ENCODE data around the gene GPR87.
A peak's percentile ranks its signal among the peaks of the same experiment; 100 is the strongest.

The GPR87 gene

DNA sequence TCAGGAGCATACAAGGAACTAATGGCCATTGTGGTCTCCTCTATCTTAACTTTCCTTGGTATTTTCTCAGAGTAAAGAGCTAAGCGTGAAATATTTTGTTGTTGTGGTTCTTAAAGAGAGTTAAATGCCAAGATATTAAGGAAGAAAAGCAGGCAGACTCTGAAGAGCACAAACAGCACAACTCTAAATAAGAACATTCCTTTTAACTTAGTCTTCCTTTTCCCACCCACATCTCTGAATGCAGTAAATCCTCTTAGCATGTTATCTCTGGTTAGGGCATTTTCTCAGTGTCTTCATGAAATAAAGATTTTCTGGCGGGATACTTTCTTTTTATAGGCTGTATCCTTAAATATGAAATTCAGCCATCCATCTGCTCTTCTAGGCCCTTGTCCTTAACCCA, 1.5 kb downstream of the GPR87 start:
- no peak for DNase-seq

DNA sequence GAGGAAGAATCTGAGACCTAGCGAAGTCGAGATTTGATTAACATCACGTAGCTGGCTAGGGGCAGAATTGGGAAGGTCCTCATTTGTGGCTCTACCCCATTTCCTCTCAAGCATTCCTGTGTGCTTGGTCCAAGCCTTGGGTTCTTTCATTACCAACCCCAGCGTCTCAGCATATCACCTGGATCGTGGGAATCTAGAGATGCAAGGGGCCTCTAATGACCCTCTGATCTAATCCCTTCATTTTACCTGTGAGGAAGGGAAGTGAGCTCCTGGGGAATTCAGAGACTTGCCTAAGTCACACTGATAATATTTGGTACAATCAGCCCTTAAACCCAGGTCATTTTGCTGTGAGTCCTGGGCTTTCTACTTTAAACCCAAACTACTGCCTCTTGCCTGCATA, 2.0 kb downstream of the GPR87 start:
- no peak for DNase-seq

DNA sequence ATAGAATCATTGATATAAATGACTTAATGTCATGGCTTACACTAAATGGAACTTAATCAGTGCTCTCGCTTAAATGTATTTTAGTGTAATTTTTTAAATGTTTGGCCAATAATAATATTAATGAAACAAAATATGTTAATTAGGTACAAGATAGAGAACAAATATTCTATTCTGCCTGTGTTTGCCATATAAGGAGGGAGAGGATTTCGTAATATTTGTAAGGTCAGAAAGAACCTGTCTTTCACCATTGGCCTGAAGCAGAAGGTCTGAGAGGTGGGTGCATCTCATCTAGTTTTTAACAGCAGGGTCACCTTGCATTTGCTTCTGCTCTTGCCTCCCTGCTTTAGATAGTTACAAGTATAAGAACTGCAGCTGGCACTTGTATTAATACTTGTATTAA, 2.5 kb downstream of the GPR87 start:
- DNase-seq: no peak

DNA sequence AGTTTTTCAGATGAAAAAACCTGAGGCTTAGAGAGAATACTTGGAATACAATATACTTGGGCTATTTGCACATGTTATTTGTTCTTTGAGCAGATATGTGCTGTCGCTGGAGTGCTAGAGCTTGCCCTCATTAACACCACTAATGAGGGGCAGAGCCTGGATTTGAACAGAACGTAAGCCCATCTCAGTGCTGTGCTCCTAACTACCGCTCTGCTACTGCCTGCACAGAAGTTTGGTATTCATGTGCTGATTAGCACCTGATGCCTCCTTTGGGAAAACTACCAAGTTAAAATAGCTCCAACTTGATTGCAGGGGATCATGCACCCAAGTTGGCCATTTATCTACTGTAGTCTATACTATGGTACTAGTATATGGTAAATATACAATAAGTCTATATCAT, 3.6 kb downstream of the GPR87 start:
- DNase-seq: no peak

DNA sequence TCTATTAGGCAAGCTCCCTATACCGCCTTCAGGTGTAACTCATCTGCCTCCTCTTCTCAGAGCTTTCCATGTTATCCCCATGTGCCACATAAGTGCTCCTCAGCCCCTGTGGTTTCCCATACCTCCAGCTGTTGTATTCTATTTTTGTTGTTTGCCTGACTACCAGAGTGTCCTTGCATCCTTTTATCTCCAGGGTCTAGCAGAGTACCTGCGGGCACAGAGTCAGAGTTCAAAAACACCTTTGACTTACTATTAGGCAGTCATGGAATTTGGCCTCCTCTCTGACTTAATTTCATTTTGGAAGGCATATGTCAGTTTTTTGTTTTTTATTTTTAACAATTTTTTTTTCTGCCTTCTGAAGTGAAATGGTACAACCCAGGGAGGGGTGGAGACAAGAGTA, 7.1 kb downstream of the GPR87 start:
- no peak for DNase-seq

DNA sequence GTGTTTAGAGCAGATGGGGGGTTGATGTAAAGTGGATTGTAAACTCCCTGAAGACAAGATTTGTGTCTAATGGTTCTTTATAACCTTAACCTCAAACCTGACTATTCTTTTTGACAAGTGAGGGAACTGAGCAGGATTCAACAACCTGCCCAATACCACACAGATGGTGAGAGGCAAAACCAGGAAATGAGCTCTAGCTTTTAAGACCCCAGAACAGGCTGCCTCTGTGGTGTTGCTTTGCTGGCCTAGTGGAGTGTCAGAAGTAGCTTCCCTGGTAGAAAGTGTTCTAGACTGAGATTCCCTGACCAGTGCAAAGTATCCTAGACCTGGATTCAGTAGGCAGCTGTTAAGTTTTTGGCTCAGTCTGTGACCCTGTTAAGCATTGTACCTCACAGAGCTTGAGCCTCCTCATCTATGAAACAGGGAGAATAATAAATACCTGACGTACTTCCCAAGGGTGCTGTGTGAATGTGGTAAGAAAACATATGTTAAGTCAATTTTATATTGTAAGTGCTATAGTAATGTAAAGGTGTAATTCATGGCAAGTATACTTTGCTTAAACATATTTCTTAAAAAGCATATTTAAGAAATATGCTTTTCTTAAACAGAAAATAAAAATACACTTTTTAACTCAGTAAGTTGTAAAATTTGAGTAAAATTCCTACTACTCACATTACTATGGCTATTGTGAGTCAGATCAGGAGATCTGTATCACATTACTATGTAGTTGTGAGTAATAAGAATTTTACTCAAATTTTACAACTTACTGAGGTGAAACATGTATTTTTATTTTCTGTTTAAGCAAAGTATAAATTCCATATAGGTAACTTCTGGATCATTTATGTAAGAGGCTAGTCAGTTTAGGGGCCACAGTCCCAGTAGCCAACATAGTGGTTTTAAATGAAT, 8.8 kb downstream of the GPR87 start:
- no peak for DNase-seq

DNA sequence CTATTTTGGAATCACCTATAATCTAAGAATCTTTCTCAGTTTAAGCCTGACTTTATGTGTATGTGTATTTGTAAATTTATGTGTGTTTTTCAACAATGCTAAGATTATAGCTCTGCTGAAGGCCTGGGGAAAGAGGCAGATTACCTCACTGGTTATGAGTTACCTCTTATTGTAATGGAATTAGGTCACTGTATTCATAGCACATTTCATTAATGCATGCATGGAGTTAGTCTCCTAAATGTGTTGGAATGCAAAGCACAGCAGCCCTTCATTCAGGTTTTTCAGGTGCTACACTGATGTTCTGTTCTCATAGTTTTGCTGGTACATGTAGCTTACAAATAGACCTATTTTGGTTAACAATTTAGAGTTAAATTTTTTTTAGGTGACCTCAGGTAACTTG, 9.5 kb downstream of the GPR87 start:
- DNase-seq: no peak

DNA sequence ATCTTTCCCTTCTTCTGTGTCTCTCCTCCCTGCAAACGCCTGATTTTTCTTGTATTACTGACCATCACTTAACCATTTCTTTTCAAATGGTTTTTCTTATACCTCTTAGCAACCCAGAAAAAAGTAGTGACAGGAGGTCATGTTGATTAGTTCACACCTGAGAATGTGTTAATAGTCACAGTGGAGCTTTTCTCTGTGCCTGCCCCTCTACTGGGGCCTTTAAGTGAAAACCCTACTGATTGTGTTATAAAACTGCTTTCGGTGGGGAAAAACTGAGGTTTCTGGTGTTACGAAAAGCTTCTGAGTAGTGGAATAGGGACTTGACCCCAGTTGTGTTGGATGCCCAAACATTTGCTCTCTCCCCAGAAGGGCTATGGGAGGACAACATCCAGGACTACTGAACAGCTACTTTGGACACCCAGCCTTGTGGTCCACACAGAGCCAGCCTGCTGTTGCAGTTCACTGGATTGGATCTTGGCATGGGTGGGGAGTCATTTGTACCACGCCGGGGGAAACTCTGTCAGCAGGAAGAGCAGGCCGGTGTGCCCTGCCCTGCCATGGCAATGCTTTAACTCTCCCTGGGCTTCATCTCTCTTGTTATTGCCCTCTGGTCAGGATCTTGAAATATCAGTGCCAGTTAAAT, 10.3 kb downstream of the GPR87 start:
- no peak for DNase-seq

DNA sequence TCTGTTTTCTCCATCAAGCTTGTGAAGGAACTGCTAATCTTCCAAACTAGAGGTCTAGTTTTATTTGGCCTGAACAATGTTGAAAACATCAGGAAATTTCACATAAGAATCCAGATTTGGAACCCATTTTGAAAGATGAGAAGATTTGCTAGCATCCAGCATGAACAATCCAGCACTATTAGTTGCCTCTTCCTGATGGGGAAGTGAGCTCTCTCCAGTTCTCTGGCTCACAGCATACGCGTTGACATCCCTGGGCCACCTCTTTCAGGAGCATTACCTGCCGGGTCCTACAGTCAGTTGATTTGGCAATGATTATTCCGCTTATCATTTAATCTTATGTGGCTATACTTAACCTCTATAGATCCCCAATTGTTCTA, 10.9 kb downstream of the GPR87 start:
- DNase-seq: no peak

DNA sequence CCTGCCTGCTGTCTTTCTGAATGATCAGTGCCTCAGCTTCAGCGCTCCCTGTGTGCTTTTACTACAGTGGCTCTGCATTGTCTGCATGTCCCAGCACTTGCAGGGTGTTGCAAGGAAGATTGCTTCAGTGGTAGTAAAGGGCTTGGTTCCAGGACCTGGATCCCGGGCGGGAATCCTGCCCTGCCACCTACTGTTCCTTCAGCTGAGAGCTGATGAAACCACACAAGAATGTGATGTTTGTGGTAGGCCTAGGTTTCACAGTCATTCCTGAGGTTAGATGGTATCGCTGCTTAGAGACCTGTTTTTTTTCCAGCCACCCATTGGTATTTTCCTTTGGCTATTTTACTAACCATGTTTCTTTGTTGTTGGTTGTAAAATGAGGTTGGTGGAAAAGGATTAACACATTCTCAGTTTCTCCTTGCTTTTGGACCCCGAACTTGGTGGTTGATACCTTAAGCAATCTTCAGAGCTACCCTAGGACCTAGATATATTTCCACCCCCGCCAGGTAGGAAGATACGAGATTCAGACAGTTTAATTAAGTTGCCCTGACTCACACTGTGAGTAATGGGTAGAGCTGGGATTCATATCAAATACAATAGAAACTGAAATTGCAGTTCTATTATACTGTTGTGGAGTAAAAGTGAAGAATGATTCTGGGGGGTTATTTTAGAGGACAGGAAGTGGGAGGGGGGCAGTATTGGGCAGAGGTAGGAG, 11.4 kb downstream of the GPR87 start:
- DNase-seq: no peak

DNA sequence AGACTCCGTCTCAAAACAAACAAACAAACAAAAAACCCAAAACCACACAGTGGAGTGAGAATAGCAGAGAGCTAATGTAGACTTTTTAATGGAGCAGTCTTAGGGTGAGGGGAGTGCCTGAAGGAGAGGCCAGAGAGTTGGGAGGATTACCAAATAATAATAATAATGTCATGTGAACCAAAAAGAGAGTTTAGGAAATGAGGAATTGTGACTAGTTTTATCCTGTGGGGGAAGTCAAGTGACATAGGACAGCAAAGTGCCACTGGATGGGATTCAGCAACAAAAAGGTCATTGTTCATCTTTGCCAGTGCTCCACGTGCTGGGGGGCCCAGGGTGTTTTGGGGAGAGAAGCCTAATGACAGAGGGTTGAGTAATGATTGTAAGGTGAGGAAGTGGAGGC, 12.9 kb downstream of the GPR87 start:
- no peak for DNase-seq

DNA sequence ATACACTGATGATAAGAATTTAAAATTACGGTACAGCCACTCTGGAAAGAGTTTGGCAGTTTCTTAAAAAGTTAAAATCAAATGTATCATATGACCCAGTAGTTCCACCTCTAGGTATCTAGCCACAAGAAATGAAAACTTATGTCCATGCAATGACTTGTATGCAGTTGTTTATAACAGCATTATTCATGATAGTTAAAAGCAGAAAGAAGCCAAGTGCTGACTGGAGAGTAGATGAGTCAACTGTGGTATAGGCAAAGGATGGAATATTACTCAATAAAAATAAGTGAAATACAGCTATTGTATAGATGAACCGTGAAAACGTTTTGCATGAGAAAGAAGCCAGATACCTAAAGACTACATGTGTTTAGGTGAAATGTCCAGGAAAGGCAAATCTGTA, 14.8 kb downstream of the GPR87 start:
- DNase-seq: no peak

DNA sequence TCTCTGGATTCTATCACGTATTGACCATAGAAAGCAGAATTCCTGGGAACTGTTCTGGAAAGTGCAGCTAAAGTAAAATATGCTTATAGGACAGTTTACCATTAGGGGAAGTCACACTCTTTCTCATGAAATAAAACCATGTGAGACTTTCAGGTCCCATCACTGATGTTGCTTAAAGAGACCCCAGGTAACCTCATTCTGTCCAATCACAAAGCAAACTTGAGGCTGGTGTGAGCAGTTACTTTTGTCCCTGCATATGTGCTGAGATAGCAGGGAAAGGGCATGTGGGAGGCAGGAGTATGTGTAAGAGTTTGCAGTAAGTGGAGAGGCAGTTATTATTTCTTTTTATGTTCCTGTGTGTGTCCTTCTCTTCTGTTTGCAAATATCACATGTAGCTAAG, 16.1 kb downstream of the GPR87 start:
- DNase-seq: no peak

DNA sequence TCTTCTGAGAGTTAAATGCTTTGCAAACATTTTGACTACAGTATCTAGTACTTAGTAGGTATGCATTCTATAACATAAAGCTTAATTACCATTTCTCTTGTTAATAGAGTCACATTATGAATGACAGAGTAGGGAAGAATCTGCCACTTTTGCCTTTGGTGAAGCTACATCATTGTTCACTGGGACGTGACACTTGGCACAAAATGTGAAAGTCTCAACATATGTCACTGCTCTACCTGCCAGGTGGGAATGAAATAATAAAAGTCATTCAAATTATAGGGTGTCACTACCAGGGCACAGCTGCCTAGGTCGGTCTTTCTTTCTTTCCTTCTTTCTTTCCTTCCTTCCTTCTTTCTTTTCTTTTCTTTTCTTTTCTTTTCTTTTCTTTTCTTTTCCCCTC, 17.6 kb downstream of the GPR87 start:
- DNase-seq: no peak

DNA sequence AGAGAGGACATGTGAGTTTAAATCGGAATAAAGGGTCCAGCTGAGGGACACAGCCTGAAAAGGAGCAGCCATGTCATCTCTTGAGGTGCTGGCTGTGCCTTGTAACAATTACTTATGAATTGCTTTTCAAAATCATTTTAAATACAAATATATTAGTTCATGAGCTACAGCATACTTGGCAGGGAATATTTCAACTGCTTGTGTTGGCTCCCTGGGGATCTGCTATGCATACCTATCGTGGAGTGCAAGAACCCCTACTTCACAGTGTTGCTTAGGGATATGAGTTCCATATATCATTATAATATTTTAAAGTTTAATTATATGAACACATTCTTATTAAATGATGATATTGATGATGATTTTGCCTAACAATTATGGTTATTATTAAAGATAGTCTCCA, 19.2 kb downstream of the GPR87 start:
- DNase-seq: no peak

DNA sequence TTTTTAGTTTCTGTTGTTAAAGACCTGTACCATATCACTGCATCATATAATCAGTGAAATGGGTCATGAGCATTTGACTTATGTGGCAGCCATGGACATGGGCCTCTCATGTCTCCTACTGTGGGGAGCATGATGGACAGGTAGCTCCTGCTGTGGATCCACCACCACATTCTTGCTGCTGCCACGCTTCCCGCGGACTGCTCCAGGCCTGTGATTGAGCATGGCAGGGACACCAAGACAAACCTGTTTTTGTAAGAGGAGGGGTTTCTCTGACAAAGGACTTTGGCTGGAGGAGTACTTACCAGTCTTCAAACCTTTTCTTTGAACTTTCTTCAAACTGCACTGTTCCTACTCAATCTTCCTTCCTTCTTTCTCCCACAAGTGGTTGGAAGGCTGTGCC, 20.4 kb downstream of the GPR87 start:
- no peak for DNase-seq

DNA sequence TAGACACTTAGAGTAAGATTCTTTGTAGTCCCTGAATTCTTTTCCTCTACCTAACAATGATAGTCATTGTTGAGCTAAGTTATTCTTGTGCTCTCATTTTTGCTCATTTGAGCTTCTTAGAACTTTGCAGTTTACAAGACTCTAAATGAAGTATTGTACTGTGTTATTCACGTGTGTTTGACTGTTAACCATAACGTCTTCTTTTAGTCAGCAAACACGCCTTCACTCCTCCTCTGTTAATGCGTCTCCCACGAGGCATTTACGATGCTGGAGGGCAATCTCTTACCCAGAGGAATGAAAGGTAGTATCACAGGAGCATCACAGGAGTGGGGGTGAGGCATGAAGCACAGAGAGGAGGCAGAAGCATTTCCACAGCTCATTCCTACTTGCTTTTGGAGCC, 23.5 kb downstream of the GPR87 start:
- no peak for DNase-seq

DNA sequence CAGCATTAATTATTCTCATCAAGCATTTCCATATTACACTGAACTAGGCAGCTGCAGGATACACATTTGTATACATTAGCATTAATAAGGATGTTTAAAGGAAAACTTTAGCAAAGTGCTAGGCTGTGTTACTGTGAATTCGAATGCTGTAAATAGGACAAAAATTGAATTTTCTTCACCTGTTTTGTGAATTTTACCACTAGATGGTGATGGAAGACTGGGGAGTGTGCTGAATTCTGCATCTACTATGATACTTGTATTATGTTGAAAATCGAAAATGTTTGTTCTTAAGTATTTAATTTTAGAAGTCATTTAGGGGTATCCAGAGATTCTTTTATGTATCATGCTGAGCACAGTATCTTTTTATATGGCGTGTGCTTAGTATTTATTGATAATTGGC, 25.9 kb downstream of the GPR87 start:
- DNase-seq: no peak

DNA sequence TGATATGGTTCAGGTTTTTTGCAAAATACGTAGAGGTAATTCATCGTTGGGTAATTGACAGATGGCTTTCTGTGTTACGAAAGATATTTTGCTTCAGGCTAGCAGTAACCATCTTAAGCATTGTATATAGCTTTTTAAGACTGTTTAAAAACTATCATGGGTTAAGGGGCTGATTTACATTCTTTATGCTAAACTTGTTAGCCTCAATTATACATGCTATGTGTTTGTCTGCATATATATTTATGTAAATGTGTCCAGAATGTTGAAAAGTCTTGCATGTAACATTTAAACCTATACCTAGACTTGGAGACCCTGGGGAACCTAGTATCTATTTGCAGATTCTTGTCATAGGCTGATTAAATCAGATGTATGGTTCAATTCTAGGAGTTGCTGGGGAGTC, 27.2 kb downstream of the GPR87 start:
- DNase-seq: no peak

DNA sequence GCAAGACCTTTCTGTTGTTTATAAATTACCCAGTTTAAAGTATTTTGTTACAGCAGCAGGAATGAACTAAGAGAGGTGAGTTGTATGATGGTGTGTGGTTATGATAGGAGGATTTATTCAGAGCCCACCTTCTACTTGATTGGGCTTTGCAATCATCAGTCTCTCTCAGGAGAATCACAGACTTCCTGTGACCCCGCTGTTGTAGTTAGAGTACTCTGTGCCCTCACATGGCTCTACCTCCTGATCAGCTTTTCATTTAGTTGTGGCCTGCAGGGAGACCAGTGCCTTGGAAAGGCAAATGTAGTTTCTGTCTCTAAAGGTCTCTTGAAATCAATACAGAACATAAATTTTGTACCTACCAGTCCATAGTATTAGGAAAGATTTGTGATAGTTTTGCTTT, 30.7 kb downstream of the GPR87 start:
- DNase-seq: no peak

DNA sequence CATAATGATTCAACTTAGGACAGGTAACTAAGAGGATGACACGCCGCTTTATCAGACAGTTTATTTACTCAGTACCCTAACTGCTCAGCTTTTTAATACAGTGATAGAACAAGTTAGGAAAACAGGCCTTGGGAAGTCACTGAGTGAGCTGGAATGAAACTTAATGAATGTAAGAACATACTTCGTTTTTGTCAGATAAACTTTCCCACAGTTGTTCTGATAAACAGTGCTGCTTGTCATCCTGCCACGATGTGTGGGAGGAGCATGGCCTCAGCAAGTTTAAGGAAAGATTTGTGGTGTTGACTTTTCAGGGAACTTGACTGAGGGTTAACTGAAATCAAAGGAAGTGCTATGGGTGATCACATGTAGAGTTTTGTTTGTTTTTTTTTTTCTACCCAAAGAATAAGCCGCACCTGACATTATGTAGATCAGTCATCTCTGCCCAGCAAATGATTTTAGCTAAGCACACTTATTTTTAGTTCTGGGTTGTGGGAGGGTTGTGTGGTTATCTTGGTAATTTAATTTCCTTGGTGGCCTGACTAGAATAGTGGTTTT, 32.6 kb downstream of the GPR87 start:
- DNase-seq: peak; percentile 65

DNA sequence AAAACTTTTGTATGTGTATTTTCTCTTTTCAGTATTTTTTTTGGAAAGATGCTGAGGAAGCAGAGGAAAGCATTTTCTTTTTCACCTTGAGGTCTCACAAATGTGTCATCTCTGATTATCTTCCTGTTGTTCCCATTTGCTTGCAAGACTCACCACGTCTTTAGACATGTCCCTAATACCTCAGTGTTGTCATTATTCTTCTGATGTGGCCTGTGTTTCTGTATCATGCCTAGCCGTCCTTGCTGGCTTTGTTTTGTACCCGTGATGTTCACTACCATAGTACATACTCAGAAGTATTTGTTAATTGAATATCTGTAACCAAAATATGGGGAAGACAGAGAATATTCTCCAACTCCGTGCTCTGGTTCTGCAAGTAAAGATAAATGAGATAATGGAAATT, 33.2 kb downstream of the GPR87 start:
- DNase-seq: no peak

DNA sequence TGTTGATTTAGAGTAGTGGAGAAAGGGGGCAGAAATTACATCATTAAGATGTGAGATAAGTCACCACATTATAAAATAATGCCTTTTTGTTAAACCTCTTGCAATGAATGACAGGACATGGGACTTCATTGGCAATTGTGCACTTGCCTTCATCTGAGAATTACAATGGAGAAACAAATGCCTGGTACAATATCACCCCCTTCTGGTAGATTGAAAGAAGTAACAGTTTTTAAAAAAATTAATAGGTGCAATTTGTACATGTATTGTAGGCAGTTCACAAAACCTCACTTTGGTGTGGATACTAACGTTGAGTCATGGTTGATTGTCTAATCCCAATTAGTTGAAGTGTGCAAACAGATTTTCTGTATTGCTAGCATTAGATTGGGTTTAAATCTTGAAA, 33.7 kb downstream of the GPR87 start:
- DNase-seq: no peak
